ENCODE data around the gene TMPRSS12. TPM values are rescaled to one million over a fixed set of nuclear protein-coding genes. Genes with fewer than 3 reads are reported as not detected.
A peak's percentile ranks its signal among the peaks of the same experiment; 100 is the strongest.
"Not testable (repeated sequence)": the region's sequence is repeated elsewhere in the genome, so short reads cannot be mapped to it uniquely, and the experiment has no call there.

The TMPRSS12 gene
- total and polyA plus RNA-seq, 4 donors: 0.12 to 0.19 TPM; not detected in 2

DNA sequence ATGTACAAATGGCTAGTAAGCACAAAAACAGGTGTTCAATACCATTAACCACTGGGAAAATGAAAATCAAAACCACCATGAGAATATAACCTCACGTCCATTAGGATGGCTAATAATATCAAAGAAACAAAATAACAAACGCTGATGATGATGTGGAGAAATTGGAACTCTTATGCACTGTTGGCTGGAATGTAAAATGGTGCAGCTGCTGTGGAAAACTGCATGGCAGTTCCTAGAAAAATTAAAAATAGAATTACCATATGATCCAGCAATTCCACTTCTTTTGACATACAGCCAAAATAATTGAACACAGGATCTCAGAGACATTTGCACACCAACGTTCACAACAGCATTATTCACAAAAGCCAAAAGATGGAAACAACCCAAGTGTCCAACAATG is 51.5 kb downstream of the TMPRSS12 start:
- WGBS (ENCODE audit: insufficient coverage): no CpG with 5 or more reads among the region's 3 CpGs
- Histone ChIP-seq H3K9me3 (ENCODE audit: control insufficient read depth, insufficient read depth, low read length) (peaks cover 4% of the 10 kb centered on the region), H3K27me3 (ENCODE audit: control insufficient read depth, insufficient read depth, low read length) (no peaks in the 10 kb centered on the region)

DNA sequence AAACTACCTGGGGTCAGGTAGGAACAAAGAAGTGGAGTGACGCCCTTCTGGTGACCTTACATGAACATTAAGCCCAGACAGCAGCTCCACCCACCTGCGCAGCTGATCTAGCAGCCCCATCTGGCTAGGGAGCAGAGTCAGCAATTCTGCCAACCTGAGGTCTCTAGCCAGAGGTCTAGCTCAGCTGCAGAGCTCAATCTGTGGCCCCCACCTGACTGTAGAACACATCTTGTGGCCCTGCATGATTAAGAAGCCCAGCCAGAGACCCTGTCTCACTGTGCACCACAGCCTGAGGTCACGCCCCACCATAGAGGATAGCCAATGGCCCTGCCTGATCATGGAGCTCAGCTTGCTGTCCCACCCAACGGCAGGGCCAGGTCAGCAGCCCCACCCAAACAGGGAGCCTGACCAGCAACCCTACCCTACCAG is 59.0 kb downstream of the TMPRSS12 start:
- no peak for DNase-seq (ENCODE audit: low read depth in 4 of 6, low spot score in 6 of 6)
- WGBS (ENCODE audit: insufficient coverage): 91% methylated on average over 4 of the region's 4 CpGs

More for the DNA sequence above, 51.5 kb downstream of the TMPRSS12 start:
- no peaks in the 10 kb centered on the region for H3K4me1 ChIP-seq (ENCODE audit: control insufficient read depth, insufficient read depth, low read length)
- DNase-seq (ENCODE audit: low read depth in 4 of 6, low spot score in 6 of 6): peak in 1 of 6 donors; percentile 1
- no peak overlapping the region for H3K27ac ChIP-seq (ENCODE audit: low read depth, low read length)
- no peaks in the 10 kb centered on the region for H3K36me3 ChIP-seq (ENCODE audit: control insufficient read depth, insufficient read depth, low read length)
- no peak overlapping the region for H3K4me3 ChIP-seq (ENCODE audit: low read depth, low read length)

DNA sequence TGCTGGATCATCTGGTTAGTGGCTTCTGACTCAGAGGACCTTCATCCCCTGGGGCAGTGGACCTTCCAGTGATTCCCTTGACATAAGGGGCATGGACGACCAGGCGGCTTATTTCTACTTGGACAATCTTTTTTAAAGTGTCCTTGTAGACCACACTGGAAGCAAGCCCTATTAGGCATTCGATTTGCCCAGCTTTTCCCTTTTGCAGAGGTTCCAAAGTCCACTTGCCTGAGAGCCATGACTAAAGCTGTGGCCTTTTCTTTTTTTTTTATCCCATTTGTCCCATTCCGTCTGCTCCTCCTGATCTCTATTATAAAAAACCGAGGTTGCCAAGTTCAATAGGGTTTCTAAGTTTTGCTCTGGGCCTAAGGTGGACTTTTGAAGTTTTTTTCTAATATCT is 65.8 kb downstream of the TMPRSS12 start:
- H3K27me3 ChIP-seq (ENCODE audit: control insufficient read depth, insufficient read depth, low read length); H3K27ac ChIP-seq (ENCODE audit: low read depth, low read length); H3K4me1 ChIP-seq (ENCODE audit: control insufficient read depth, insufficient read depth, low read length); H3K36me3 ChIP-seq (ENCODE audit: control insufficient read depth, insufficient read depth, low read length); H3K9me3 ChIP-seq (ENCODE audit: control insufficient read depth, insufficient read depth, low read length); DNase-seq (ENCODE audit: low read depth in 4 of 6, low spot score in 6 of 6); H3K4me3 ChIP-seq (ENCODE audit: low read depth, low read length): not testable (repeated sequence)
- WGBS (ENCODE audit: insufficient coverage): 95% methylated on average over 2 of the region's 5 CpGs

More for the DNA sequence above, 59.0 kb downstream of the TMPRSS12 start:
- H3K36me3 ChIP-seq (ENCODE audit: control insufficient read depth, insufficient read depth, low read length): no peaks in the 10 kb centered on the region
- no peaks in the 10 kb centered on the region for H3K4me1 ChIP-seq (ENCODE audit: control insufficient read depth, insufficient read depth, low read length)
- no peak overlapping the region for H3K4me3 ChIP-seq (ENCODE audit: low read depth, low read length)
- peaks cover 4% of the 10 kb centered on the region for H3K9me3 ChIP-seq (ENCODE audit: control insufficient read depth, insufficient read depth, low read length)
- H3K27me3 ChIP-seq (ENCODE audit: control insufficient read depth, insufficient read depth, low read length): no peaks in the 10 kb centered on the region
- no peak overlapping the region for H3K27ac ChIP-seq (ENCODE audit: low read depth, low read length)

DNA sequence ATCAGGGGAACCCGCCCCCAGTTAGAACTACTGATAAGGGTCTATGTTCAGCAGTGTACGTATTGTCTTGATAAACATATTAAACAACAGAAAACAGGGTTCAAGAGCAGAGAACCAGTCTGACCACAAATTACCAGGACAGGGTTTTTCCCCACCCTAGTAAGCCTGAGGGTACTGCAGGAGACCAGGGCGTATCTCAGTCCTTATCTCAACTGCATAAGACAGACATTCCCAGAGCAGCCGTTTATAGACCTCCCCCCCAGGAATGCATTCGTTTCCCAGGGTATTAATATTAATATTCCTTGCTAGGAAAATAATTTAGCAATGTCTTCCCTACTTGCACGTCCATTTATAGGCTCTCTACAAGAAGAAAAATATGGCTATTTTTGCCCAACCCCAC is 69.6 kb downstream of the TMPRSS12 start:
- H3K9me3 ChIP-seq (ENCODE audit: control insufficient read depth, insufficient read depth, low read length); H3K4me1 ChIP-seq (ENCODE audit: control insufficient read depth, insufficient read depth, low read length); H3K4me3 ChIP-seq (ENCODE audit: low read depth, low read length); H3K36me3 ChIP-seq (ENCODE audit: control insufficient read depth, insufficient read depth, low read length); H3K27me3 ChIP-seq (ENCODE audit: control insufficient read depth, insufficient read depth, low read length); H3K27ac ChIP-seq (ENCODE audit: low read depth, low read length); DNase-seq (ENCODE audit: low read depth in 4 of 6, low spot score in 6 of 6): not testable (repeated sequence)
- WGBS (ENCODE audit: insufficient coverage): 100% methylated on average over 1 of the region's 6 CpGs

DNA sequence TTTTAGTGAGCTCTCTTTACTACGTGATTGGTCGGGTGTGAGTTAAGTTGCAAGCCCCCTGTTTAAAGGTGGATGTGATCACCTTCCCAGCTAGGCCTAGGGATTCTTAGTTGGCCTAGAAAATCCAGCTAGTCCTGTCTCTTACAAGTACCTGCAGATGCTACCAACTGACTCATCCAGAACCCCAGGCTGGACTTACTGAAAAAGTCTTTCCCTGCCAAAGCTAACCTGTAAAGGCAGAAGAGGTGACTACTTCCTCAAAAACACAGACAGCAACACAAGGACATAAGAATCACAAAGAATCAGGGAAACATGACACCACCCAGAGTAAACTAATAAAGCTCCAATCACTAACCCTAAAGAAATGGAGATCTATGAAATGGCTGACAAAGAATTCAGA is 70.5 kb downstream of the TMPRSS12 start:
- H3K27ac ChIP-seq (ENCODE audit: low read depth, low read length): no peak overlapping the region
- WGBS (ENCODE audit: insufficient coverage): no CpG with 5 or more reads among the region's 2 CpGs
- peaks cover 10% of the 10 kb centered on the region for H3K9me3 ChIP-seq (ENCODE audit: control insufficient read depth, insufficient read depth, low read length)
- H3K4me3 ChIP-seq (ENCODE audit: low read depth, low read length): no peak overlapping the region
- H3K27me3 ChIP-seq (ENCODE audit: control insufficient read depth, insufficient read depth, low read length): no peaks in the 10 kb centered on the region
- no peak for DNase-seq (ENCODE audit: low read depth in 4 of 6, low spot score in 6 of 6)
- H3K36me3 ChIP-seq (ENCODE audit: control insufficient read depth, insufficient read depth, low read length): no peaks in the 10 kb centered on the region
- H3K4me1 ChIP-seq (ENCODE audit: control insufficient read depth, insufficient read depth, low read length): no peaks in the 10 kb centered on the region

DNA sequence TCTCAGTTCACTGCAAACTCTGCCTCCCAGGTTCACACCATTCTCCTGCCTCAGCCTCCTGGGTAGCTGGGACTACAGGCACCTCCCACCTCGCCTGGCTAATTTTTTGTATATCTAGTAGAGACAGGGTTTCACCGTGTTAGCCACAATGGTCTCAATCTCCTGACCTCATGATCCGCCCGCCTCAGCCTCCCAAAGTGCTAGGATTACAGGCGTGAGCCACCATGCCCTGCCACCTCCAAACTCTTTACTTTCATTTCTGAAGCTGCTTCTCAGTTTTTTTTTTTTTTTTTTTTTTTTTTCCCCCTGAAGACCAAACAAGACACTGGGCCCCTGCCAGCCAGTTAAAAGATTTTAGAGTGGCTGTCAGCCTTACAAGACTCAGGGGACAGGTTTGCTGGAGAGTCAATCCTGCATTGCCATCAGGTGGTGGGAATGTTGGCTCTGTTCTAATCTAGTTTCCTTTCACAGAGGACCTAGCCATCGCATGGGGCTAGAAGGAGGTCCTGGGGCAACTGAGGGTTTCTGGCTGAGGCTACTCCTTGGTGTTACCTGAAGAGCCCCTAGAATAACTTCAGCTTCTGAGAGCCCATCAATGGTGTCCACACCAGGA is 72.3 kb downstream of the TMPRSS12 start:
- Histone ChIP-seq H3K4me1 (ENCODE audit: control insufficient read depth, insufficient read depth, low read length) (no peaks in the 10 kb centered on the region), H3K27me3 (ENCODE audit: control insufficient read depth, insufficient read depth, low read length) (no peaks in the 10 kb centered on the region), H3K4me3 (ENCODE audit: low read depth, low read length) (no peak overlapping the region), H3K9me3 (ENCODE audit: control insufficient read depth, insufficient read depth, low read length) (peaks cover 10% of the 10 kb centered on the region), H3K36me3 (ENCODE audit: control insufficient read depth, insufficient read depth, low read length) (no peaks in the 10 kb centered on the region), H3K27ac (ENCODE audit: low read depth, low read length) (no peak overlapping the region)
- no peak for DNase-seq (ENCODE audit: low read depth in 4 of 6, low spot score in 6 of 6)
- 100% methylated on average over 1 of the region's 6 CpGs for WGBS (ENCODE audit: insufficient coverage)

DNA sequence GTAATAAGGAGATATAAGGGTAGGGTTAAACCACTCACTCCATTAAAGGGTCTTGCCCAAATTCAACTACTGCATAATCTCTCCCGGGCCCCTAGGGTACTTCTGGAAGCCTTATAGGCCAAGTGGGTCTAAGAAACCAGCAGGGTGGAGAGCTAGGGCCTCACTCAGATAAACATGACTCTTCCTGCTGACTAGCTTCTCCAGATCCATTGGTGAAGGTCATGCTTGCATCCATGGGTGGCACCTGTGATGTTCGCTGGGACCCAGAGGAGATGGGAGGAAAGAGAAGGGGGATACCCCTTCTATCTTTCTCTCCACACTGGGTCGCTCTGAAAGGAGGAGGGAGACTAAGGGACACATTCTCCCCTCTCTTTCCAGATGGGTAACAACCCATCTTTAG is 73.6 kb downstream of the TMPRSS12 start:
- Histone ChIP-seq H3K4me1 (ENCODE audit: control insufficient read depth, insufficient read depth, low read length) (no peaks in the 10 kb centered on the region), H3K36me3 (ENCODE audit: control insufficient read depth, insufficient read depth, low read length) (no peaks in the 10 kb centered on the region), H3K27ac (ENCODE audit: low read depth, low read length) (no peak overlapping the region), H3K9me3 (ENCODE audit: control insufficient read depth, insufficient read depth, low read length) (peaks cover 10% of the 10 kb centered on the region), H3K27me3 (ENCODE audit: control insufficient read depth, insufficient read depth, low read length) (no peaks in the 10 kb centered on the region), H3K4me3 (ENCODE audit: low read depth, low read length) (no peak overlapping the region)
- no peak for DNase-seq (ENCODE audit: low read depth in 4 of 6, low spot score in 6 of 6)
- WGBS (ENCODE audit: insufficient coverage): no CpG with 5 or more reads among the region's 3 CpGs

DNA sequence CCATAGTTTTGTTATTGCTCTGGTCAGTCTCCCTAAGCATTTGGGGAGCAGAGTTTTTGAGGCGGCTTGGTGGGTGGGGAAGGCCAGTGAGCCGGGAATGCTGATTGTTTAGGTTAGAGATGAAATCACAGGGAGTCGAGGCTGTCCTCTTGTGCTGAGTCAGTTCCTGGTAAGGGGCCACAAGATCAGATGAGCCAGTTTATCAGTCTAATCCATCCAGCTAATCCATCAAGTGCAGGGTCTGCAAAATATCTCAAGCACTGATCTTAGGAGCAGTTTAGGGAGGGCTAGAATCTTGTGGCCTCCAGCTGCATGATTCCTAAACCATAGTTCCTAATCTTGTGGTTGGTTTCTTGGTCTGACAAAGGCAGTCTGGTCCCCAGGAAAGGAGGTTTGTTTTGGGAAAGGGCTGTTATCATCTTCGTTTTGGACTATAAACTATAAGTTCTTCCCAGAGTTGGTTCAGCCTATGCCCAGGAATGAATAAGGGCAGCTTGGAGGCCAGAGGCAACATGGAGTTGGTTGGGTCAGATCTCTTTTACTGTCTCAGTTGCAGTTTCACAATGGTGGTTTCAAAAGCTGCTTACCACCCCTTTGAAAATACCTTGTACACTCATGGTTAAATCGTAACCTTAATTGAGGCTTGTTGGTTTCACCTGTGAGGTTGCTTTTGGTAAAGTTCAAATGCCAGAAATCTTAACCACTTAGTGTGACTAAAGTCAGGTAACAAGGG is 76.0 kb downstream of the TMPRSS12 start:
- no peak overlapping the region for H3K27ac ChIP-seq (ENCODE audit: low read depth, low read length)
- 89% methylated on average over 2 of the region's 5 CpGs for WGBS (ENCODE audit: insufficient coverage)

DNA sequence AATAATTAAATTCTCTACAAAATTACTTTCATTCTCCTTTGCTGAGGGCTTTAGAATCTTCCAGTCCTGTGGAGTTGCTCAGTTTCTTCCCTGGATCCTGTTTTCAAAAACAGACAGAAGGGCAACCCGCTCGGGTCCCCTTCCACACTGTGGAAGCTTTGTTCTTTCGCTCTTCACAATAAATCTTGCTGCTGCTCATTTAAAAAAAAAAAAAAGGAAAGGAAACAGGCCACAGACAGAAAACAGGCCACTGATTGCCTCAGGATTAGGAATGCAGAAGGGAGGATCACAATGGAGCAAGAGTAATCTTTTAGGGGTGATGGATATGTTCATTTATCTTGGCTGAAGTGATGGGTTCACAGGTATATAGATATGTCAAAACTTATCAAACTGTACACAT is 80.1 kb downstream of the TMPRSS12 start:
- Histone ChIP-seq H3K36me3 (ENCODE audit: control insufficient read depth, insufficient read depth, low read length) (no peaks in the 10 kb centered on the region), H3K27me3 (ENCODE audit: control insufficient read depth, insufficient read depth, low read length) (no peaks in the 10 kb centered on the region), H3K4me3 (ENCODE audit: low read depth, low read length) (no peak overlapping the region), H3K9me3 (ENCODE audit: control insufficient read depth, insufficient read depth, low read length) (no peaks in the 10 kb centered on the region), H3K27ac (ENCODE audit: low read depth, low read length) (peak overlapping the region; percentile 95), H3K4me1 (ENCODE audit: control insufficient read depth, insufficient read depth, low read length) (peaks cover 13% of the 10 kb centered on the region)
- DNase-seq (ENCODE audit: low read depth in 4 of 6, low spot score in 6 of 6): peak in 2 of 6 donors; percentile 30 to 47
- no CpG with 5 or more reads among the region's 3 CpGs for WGBS (ENCODE audit: insufficient coverage)

More for the DNA sequence above, 76.0 kb downstream of the TMPRSS12 start:
- DNase-seq (ENCODE audit: low read depth in 4 of 6, low spot score in 6 of 6): no peak
- Histone ChIP-seq H3K36me3 (ENCODE audit: control insufficient read depth, insufficient read depth, low read length) (no peaks in the 10 kb centered on the region), H3K4me3 (ENCODE audit: low read depth, low read length) (no peak overlapping the region), H3K4me1 (ENCODE audit: control insufficient read depth, insufficient read depth, low read length) (peaks cover 8% of the 10 kb centered on the region), H3K27me3 (ENCODE audit: control insufficient read depth, insufficient read depth, low read length) (no peaks in the 10 kb centered on the region), H3K9me3 (ENCODE audit: control insufficient read depth, insufficient read depth, low read length) (peaks cover 10% of the 10 kb centered on the region)
